ENCODE measurements around the gene TSN.

- TF ChIP-seq CTCF (IDR thresholded peaks at IDR 0.05) (no peak), ZFX (IDR thresholded peaks at IDR 0.05; ENCODE audit: borderline replicate concordance) (no peak)
Observed at GRCh38 chr2:121809607-121810006, 54.2 kb downstream of the TSN start.

All from 22Rv1 (cell line).